ENCODE data around the gene PRF1.

- TF ChIP-seq REST (IDR thresholded peaks at IDR 0.05; ENCODE audit: insufficient read depth in 1 of 2, low read depth in 2 of 2, low read length in 2 of 2), result no peak
- TF ChIP-seq TAF1 (IDR thresholded peaks at IDR 0.05; ENCODE audit: borderline replicate concordance, insufficient read depth, low read length), result no peak
- TF ChIP-seq SIN3A (IDR thresholded peaks at IDR 0.05; ENCODE audit: borderline replicate concordance, insufficient read depth, low read length), result no peak
- TF ChIP-seq POLR2AphosphoS5 (IDR thresholded peaks at IDR 0.05; ENCODE audit: low read depth, low read length), result no peak
Observed at GRCh38 chr10:70549351-70549961, 53.1 kb downstream of the PRF1 start.

Data from PFSK-1 (cell line).